Central memory CD8-positive, alpha-beta T cell (primary cell): Measurements from ENCODE around the gene WDR12.
A peak's percentile ranks its signal among the peaks of the same experiment; 100 is the strongest.
"Not testable (repeated sequence)": the region's sequence is repeated elsewhere in the genome, so short reads cannot be mapped to it uniquely, and the experiment has no call there.

Experiments used
- ATAC-seq: fragments of 150-1000 bp; cut with Tn5 transposase; replicated peaks from 2 replicates; pipeline ENCODE4 v1.10.0; 2022; ENCODE audit warnings: mild to moderate bottlenecking, moderate FRiP score, moderate number of reproducible peaks; ENCODE audit not compliant: poor library complexity, severe bottlenecking; ENCODE audit errors: extremely low read depth
- DNase-seq, 2 donors: peaks; one replicate each; pipeline ENCODE4 v3.0.0; 2021; ENCODE audit warnings: low spot score in 2 of 2
- H3K27ac Mint-ChIP-seq: one replicate; pipeline ENCODE4 v1.8.0; 2022; ENCODE audit warnings: low read depth, mild to moderate bottlenecking, moderate library complexity, mixed read lengths
- H3K27me3 Mint-ChIP-seq: one replicate; pipeline ENCODE4 v1.8.0; 2022; ENCODE audit warnings: mixed read lengths
- H3K36me3 Mint-ChIP-seq: one replicate; pipeline ENCODE4 v1.8.0; 2022; ENCODE audit warnings: mild to moderate bottlenecking, moderate library complexity, mixed read lengths; ENCODE audit not compliant: insufficient read depth
- H3K4me1 Mint-ChIP-seq: one replicate; pipeline ENCODE4 v1.8.0; 2022; ENCODE audit warnings: mixed read lengths
- H3K4me3 Mint-ChIP-seq: one replicate; pipeline ENCODE4 v1.8.0; 2022; ENCODE audit warnings: mild to moderate bottlenecking, moderate library complexity, mixed read lengths
- H3K9me3 Mint-ChIP-seq: one replicate; pipeline ENCODE4 v1.8.0; 2022; ENCODE audit warnings: mixed read lengths

WDR12 gene

DNA sequence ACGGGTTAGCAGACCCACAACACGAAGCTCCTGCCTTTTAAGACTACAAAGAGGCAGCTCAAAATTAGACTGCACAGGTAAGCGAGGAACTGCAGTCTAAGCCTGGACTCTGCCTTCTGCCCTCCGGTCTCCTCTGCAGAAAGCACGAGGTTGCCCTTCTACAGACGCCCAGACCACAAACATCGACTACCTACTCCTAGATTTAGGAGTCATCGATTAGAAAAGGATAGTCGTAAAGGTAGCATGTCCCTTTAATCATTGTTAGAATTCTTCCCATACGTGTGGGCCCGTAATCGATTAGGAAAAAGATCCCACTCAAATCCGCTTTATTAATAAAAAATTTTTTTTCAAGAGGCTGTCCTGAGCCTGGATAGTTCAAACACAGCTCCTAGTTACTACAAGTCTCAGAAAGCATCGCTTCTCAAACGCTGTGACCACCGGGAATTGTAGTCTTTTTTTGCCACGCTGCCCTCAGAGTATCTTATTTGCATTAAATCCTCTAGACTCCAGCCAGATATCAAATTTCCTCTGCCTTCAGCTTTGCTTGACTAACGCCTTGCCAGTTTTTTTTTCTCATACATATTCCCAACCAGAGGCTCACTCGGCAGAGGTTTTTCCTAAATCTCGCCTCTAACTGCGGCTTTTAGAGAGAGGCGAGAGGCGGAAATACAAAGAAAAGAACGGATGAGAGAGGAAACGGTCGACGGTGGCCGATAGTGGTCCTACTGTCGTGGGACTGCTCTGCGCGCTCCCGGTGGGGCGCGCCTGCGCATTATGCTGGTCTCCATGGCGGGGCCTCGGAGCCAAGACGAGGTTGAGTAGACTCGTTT lies at the start of gene WDR12, which contains the start of gene CARF:
Gene WDR12, minus strand, starts transcription at position 162 of the 830 bp plus-strand sequence. CDS start 197 bp downstream, outside the sequence.
Gene CARF, plus strand, starts transcription at position 764 of the 830 bp plus-strand sequence. CDS start 29,628 bp downstream, outside the sequence.
- DNase-seq (peak; percentile 75 to 84), ATAC-seq (peak; percentile 84)
- Mint-ChIP-seq H3K27me3 (no peaks in the 10 kb centered on the region), H3K9me3 (no peaks in the 10 kb centered on the region), H3K36me3 (peaks cover 19% of the 10 kb centered on the region), H3K4me3 (peak within 1 kb of the TSS; percentile 95), H3K4me1 (peaks cover 18% of the 10 kb centered on the region), H3K27ac (peak within 1 kb of the TSS; percentile 78)

DNA sequence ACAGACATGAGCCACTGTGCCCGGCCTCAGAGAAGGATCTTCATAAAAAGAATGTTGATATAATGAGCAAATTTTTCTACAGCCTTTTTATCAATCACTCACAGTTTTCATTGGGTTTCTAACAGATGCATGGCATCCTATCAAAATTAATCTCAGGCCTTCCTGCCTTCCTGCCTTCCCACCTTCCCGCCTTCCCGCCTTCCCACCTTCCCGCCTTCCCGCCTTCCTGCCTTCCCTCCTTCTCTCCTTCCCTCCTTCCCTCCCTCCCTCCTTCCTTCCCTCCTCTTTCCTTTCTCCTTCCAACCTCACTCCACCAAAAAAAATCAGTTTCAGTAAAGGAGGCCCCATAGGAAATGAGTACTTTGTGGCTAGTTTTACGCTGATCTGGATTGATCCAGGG lies 49.1 kb upstream of the WDR12 start:
- Mint-ChIP-seq H3K4me3 (no peak overlapping the region), H3K4me1 (no peaks in the 10 kb centered on the region), H3K36me3 (peaks cover 18% of the 10 kb centered on the region), H3K9me3 (no peaks in the 10 kb centered on the region), H3K27ac (no peak overlapping the region), H3K27me3 (no peaks in the 10 kb centered on the region)
- ATAC-seq (no peak), DNase-seq (no peak)

- no peak overlapping the region for H3K4me3 Mint-ChIP-seq
- DNase-seq (no peak), ATAC-seq (no peak)
- H3K9me3 Mint-ChIP-seq: peaks cover 11% of the 10 kb centered on the region
- H3K27me3 Mint-ChIP-seq: no peaks in the 10 kb centered on the region
- H3K27ac Mint-ChIP-seq: no peak overlapping the region
- H3K36me3 Mint-ChIP-seq: peaks cover 14% of the 10 kb centered on the region
- peaks cover under 1% of the 10 kb centered on the region for H3K4me1 Mint-ChIP-seq
These were observed 39.1 kb upstream of the WDR12 start for GRCh38 chr2:202950592-202950991.

- H3K9me3 Mint-ChIP-seq: peaks cover 15% of the 10 kb centered on the region
- not testable (repeated sequence) for H3K27ac Mint-ChIP-seq, H3K27me3 Mint-ChIP-seq, H3K4me1 Mint-ChIP-seq, ATAC-seq, H3K4me3 Mint-ChIP-seq, DNase-seq
- H3K36me3 Mint-ChIP-seq: peaks cover 13% of the 10 kb centered on the region
These were observed 37.9 kb upstream of the WDR12 start for GRCh38 chr2:202949333-202949732.

DNA sequence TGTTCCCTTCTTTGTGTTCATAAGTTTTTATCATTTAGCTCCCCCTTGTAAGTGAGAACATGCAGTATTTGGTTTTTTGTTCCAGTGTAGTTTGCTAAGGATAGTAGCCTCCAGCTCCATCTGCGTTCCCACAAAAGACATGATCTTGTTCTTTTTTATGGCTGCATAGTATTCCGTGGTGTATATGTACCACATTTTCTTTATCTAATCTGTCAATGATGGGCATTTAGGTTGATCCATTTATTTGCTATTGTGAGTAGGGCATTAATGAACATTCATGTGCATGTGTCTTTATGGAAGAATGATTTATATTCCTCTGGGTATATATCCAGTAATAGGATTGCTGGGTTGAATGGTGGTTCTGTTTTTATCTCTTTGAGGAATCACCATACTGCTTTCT lies 34.0 kb upstream of the WDR12 start:
- no peak overlapping the region for H3K27ac Mint-ChIP-seq
- H3K27me3 Mint-ChIP-seq: no peaks in the 10 kb centered on the region
- ATAC-seq (no peak), DNase-seq (no peak)
- peaks cover 4% of the 10 kb centered on the region for H3K4me1 Mint-ChIP-seq
- peaks cover 19% of the 10 kb centered on the region for H3K36me3 Mint-ChIP-seq
- H3K9me3 Mint-ChIP-seq: peaks cover 15% of the 10 kb centered on the region
- H3K4me3 Mint-ChIP-seq: no peak overlapping the region

GRCh38 chr2:202944816-202945215 lies 33.3 kb upstream of the WDR12 start:
- Mint-ChIP-seq H3K36me3 (peaks cover 19% of the 10 kb centered on the region), H3K9me3 (peaks cover 15% of the 10 kb centered on the region), H3K27ac (no peak overlapping the region), H3K4me3 (no peak overlapping the region), H3K27me3 (no peaks in the 10 kb centered on the region), H3K4me1 (peaks cover 4% of the 10 kb centered on the region)
- ATAC-seq (no peak), DNase-seq (no peak)

GRCh38 chr2:202944408-202944807 lies 32.9 kb upstream of the WDR12 start:
- no peaks in the 10 kb centered on the region for H3K27me3 Mint-ChIP-seq
- H3K4me3 Mint-ChIP-seq: no peak overlapping the region
- H3K36me3 Mint-ChIP-seq: peaks cover 20% of the 10 kb centered on the region
- DNase-seq: no peak
- ATAC-seq: no peak
- H3K9me3 Mint-ChIP-seq: peaks cover 15% of the 10 kb centered on the region
- H3K27ac Mint-ChIP-seq: no peak overlapping the region
- H3K4me1 Mint-ChIP-seq: peaks cover 4% of the 10 kb centered on the region

- DNase-seq (no peak), ATAC-seq (no peak)
- H3K27ac Mint-ChIP-seq: no peak overlapping the region
- peaks cover 23% of the 10 kb centered on the region for H3K36me3 Mint-ChIP-seq
- H3K4me3 Mint-ChIP-seq: no peak overlapping the region
- peaks cover 6% of the 10 kb centered on the region for H3K4me1 Mint-ChIP-seq
- peaks cover 6% of the 10 kb centered on the region for H3K9me3 Mint-ChIP-seq
- H3K27me3 Mint-ChIP-seq: no peaks in the 10 kb centered on the region
These were observed 30.3 kb upstream of the WDR12 start for GRCh38 chr2:202941771-202942170.

DNA sequence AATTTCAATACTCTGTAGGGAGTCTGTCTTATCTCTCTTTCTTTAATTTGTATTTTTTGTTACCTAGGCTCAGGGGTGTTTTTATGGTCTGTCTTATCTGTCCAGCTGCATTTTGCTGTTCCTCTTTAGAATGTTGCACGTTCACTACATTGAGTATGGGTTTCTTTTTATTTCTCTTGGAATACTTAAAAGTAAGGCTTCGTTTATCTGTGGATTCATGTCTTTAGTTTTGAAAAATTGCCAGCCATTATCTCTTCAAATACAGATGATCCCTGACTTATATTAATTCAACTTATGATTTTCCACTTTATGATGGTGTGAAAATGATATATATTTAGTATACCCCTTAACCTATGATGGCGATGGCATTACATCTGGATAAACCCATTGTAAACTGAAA lies 27.5 kb upstream of the WDR12 start:
- no peak for ATAC-seq
- Mint-ChIP-seq H3K27me3 (no peaks in the 10 kb centered on the region), H3K27ac (no peak overlapping the region), H3K9me3 (no peaks in the 10 kb centered on the region), H3K36me3 (peaks cover 22% of the 10 kb centered on the region), H3K4me1 (peaks cover 6% of the 10 kb centered on the region), H3K4me3 (no peak overlapping the region)
- no peak for DNase-seq

- Mint-ChIP-seq H3K4me3 (no peak overlapping the region), H3K27me3 (no peaks in the 10 kb centered on the region), H3K27ac (no peak overlapping the region), H3K9me3 (no peaks in the 10 kb centered on the region), H3K4me1 (peaks cover 6% of the 10 kb centered on the region), H3K36me3 (peaks cover 10% of the 10 kb centered on the region)
- DNase-seq: no peak
- no peak for ATAC-seq
These were observed 23.0 kb upstream of the WDR12 start for GRCh38 chr2:202934456-202934855.

- Mint-ChIP-seq H3K9me3 (no peaks in the 10 kb centered on the region), H3K27ac (no peak overlapping the region), H3K27me3 (no peaks in the 10 kb centered on the region), H3K4me3 (no peak overlapping the region), H3K36me3 (peaks cover 11% of the 10 kb centered on the region), H3K4me1 (peaks cover 6% of the 10 kb centered on the region)
- no peak for ATAC-seq
- DNase-seq: no peak
These were observed 22.5 kb upstream of the WDR12 start for GRCh38 chr2:202933958-202934357.

DNA sequence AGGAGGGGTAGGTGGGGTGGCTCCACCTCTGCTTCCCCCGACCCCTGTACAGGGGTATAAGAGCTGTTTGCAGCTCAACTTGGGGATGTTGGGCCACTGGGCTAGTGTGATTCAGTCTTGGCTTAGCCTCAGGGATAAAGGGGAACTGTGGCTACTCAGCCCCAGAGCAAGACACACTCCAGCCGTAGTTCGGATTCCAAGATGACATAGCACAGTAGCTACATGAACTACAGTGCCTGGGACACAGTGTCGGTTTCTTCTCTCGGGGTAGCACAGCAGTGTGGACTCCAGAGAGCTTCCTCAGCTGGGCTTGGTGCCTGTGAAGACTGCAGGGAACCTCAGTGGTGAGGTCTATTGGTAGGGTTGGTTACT lies 21.7 kb upstream of the WDR12 start:
- DNase-seq: no peak
- Mint-ChIP-seq H3K36me3 (peaks cover 13% of the 10 kb centered on the region), H3K27me3 (no peaks in the 10 kb centered on the region), H3K27ac (no peak overlapping the region), H3K4me3 (no peak overlapping the region), H3K4me1 (peaks cover 6% of the 10 kb centered on the region), H3K9me3 (no peaks in the 10 kb centered on the region)
- no peak for ATAC-seq

GRCh38 chr2:202932425-202933138 lies 21.1 kb upstream of the WDR12 start:
- Mint-ChIP-seq H3K4me1 (peaks cover 6% of the 10 kb centered on the region), H3K36me3 (peaks cover 12% of the 10 kb centered on the region)

More at GRCh38 chr2:202932425-202933138, 21.1 kb upstream of the WDR12 start:
- no peak for DNase-seq
- Mint-ChIP-seq H3K4me3 (no peak overlapping the region), H3K27me3 (no peaks in the 10 kb centered on the region), H3K27ac (no peak overlapping the region), H3K9me3 (no peaks in the 10 kb centered on the region)
- no peak for ATAC-seq
